Right lobe of liver (tissue), 4 donors: ENCODE measurements around the gene PELO.

Source experiments
- CTCF ChIP-seq, 4 donors: fragments of 200-600 bp in 3 of 4; fragments of 450-650 bp in 1 of 4; IDR thresholded peaks; one replicate each; pipeline versions ENCODE4 v1.5.1 to v1.8.0; 2016 to 2022; ENCODE audit warnings: antibody characterized with exemption in 4 of 4, mild to moderate bottlenecking in 2 of 4
- POLR2A ChIP-seq: fragments of 450-650 bp; IDR thresholded peaks from one replicate; pipeline ENCODE4 v1.6.1; 2017; ENCODE audit warnings: antibody characterized with exemption, mild to moderate bottlenecking
- donor health status: DM: no; HTN: no; CAD: no.
- donor health status: DM: no; HTN: no; CAD: no.
- donor health status: DM: no; HTN: yes; CAD: no.

GRCh38 chr5:52776116-52776515, 11.6 kb upstream of the PELO start:
- no peak for TF ChIP-seq CTCF (IDR thresholded peaks at IDR 0.05)
- no peak for TF ChIP-seq POLR2A
